22Rv1 (cell line): ENCODE results near the gene HRH2.

Experiments
- H3K27ac ChIP-seq: fragments of 450-650 bp; 2 replicates; pipeline ENCODE4 v1.5.1; 2017
- CTCF ChIP-seq: fragments of 450-650 bp; IDR thresholded peaks from 2 replicates; pipeline ENCODE4 v1.5.1; 2017; ENCODE audit warnings: mild to moderate bottlenecking
- ZFX ChIP-seq: fragments of 450-650 bp; IDR thresholded peaks from 2 replicates; pipeline ENCODE4 v1.6.1; 2017; ENCODE audit warnings: antibody characterized with exemption, borderline replicate concordance

HRH2 gene

GRCh38 chr5:175664723-175665122 is 6.9 kb downstream of the HRH2 start:
- no peak overlapping the region for H3K27ac ChIP-seq
- no peak for TF ChIP-seq CTCF
- TF ChIP-seq ZFX, result no peak

DNA sequence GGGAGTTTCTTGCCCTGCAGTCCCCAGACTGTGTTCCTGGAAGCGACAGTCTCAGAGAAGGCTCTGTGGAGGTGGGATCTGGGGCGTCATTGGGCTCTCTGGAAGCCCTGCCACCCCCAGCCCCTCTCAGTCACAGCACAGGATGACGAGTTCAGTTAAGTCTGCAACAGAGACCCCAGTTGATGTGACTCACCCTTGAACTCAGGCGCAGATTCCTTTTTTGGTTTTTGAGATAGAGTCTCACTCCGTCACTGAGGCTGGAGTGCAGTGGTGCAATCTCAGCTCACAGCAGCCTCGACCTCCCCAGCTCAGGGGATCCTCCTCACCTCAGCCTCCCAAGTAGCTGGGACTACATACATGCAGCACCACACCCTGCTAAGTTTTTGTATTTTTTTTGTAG is 8.3 kb downstream of the HRH2 start:
- no peak overlapping the region for H3K27ac ChIP-seq
- TF ChIP-seq ZFX, result no peak
- no peak for TF ChIP-seq CTCF

DNA sequence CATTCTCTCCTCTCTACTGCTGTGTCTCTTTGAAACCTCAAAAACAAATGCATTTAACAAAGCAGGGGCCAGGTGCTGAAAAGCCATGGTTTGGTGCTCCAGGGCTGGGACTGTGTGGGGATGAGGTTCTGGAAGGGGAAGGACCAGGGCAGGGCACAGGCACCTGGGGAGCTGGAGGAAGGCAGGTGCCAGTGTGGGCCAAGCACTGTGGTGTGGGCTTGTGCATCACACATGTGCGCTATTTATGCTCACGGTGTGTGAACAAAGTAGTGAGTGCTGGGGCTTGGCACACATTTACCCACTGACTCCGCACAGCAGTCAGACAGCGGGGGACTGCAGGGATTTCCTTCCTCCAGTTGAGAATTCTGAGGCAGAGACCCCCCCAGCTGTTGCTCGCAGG is 10.1 kb downstream of the HRH2 start:
- H3K27ac ChIP-seq, result no peak overlapping the region
- TF ChIP-seq CTCF (no peak), ZFX (no peak)

GRCh38 chr5:175670372-175670771 is 12.5 kb downstream of the HRH2 start:
- TF ChIP-seq ZFX (no peak), CTCF (no peak)

DNA sequence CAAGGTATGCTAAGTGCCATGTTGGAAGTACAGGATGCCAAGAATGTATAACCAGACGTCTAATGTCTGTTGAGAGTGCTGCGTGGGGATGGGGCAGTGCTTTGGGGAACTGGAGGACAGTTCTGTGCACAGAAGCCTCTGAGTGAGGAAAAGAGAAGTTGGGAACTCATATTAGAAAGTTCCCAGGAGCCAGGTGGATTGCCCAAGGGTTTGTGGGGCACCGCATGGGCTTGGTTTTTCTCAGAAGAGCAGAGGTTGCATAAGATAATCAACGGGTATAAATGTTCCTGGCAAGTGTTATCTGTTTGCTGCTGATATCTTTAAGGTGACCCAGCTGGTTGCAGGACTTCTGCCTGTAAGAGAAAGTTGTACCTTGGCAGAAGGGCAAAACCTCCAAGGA is 13.1 kb downstream of the HRH2 start:
- H3K27ac ChIP-seq, result no peak overlapping the region
- TF ChIP-seq ZFX (no peak), CTCF (no peak)

More at GRCh38 chr5:175670372-175670771, 12.5 kb downstream of the HRH2 start:
- no peak overlapping the region for H3K27ac ChIP-seq

DNA sequence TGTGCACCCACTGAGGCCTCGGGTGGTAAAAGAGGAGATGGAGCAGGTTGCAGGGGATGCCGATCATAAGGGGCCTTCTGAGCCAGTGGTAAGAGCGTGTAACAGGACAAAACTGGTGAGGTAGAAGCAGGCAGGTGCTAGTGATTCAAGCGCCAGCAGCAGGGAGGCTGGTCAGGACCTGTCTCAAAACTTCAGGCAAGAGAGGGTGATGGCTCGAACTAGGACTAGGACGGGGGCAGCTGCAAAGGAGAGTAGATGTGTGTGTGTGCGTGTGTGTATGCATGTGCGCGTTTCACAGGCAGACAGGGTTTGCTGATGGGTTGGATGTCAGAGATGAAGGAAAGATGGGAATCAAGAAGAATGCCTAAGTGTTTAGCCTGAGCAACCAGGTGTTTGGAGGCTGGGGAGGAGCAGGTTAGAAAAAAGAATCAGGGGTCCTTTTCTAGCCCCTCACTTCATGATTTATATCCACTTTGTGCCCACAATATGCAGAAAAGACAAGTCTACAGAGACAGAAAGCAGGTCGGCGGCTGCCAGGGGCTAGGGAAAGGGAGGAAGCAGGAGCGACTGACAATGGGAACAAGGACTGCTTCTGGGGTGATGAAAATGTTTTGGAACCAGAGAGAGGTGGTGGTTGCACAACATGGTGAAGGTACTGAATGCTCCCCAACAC is 15.2 kb downstream of the HRH2 start:
- TF ChIP-seq CTCF (no peak), ZFX (no peak)

DNA sequence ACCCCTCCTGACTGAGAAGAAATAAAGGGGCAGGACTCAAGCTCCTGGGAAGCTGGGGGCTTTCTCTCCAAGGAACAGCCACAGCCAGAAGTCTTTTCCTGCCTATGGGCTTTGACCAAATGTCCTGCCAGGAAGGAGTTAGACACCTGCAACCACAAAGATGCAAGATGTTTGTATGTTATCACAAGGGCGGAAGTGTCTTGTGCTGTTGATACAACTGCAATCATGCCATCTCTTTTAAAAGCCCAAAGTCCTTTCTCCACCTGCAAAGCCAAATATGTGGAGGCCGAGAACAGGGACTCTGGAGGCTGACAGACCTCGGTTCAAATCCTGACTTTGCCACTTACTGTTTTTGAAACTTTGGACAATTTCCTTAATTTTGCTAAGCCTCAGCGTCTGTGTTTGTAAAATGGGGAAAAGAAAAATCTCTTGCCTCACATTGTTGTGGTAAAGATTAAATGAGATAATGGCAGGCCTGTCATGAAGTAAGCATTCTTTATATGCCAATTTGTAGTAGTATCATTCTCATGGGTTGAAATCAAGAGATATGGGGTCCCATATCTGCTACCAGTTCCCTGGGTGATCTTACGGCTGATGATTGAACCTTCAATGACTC is 17.0 kb downstream of the HRH2 start:
- TF ChIP-seq ZFX, result no peak
- TF ChIP-seq CTCF, result no peak
- no peak overlapping the region for H3K27ac ChIP-seq

More for the DNA sequence above, 15.2 kb downstream of the HRH2 start:
- no peak overlapping the region for H3K27ac ChIP-seq
